GM12878 (cell line): ENCODE data around the gene DLG2. TPM values are rescaled to one million over a fixed set of nuclear protein-coding genes. Genes with fewer than 3 reads are reported as not detected.

Experiments used
- EP300 ChIP-seq, 2 experiments: fragments of 150-350 bp in 1 of 2; IDR thresholded peaks; 2 replicates each; pipeline ENCODE4 v1.6.1; 2011 to 2012; ENCODE audit warnings: low read depth in 2 of 2, low read length in 2 of 2, borderline replicate concordance in 1 of 2, improper control_type of control experiment in 1 of 2, inconsistent platforms in 1 of 2; ENCODE audit not compliant: control insufficient read depth in 1 of 2
- ETV6 ChIP-seq, 2 experiments: fragments of 450-650 bp in 1 of 2; IDR thresholded peaks in 1 of 2; conservative IDR thresholded peaks in 1 of 2; 2 replicates each; pipeline ENCODE4 v1.6.1; 2014; ENCODE audit warnings: antibody characterized with exemption in 1 of 2, borderline replicate concordance in 1 of 2, low read depth in 1 of 2, mild to moderate bottlenecking in 1 of 2, moderate library complexity in 1 of 2
- RAD51 ChIP-seq: fragments of 450-650 bp; IDR thresholded peaks from 2 replicates; pipeline ENCODE4 v1.6.1; 2016; ENCODE audit warnings: moderate library complexity, mild to moderate bottlenecking, inconsistent platforms
- YY1 ChIP-seq: IDR thresholded peaks from 2 replicates; pipeline ENCODE4 v1.6.1; 2011; ENCODE audit warnings: low read depth, mild to moderate bottlenecking, low read length
- ZNF217 ChIP-seq: fragments of 450-650 bp; IDR thresholded peaks from 2 replicates; pipeline ENCODE4 v1.6.1; 2017; ENCODE audit warnings: antibody characterized with exemption, mild to moderate bottlenecking
- polyA plus RNA-seq, 11 experiments: library from polyadenylated mRNA; depleted of rRNA in 4 of 11; unstranded in 6 of 11; stranded (reverse) in 5 of 11; fragments of >200 nt; fragmentation: Nextera tagmentation in 4 of 11; fragmentation: Illumina TruSeq in 1 of 11; extraction: Ambion mirVana in 4 of 11; extraction: Trizol in 1 of 11; gene quantifications; 1 replicate in 1 of 11; 2 replicates in 10 of 11; pipeline versions ENCODE4 v1.2.1 to v1.2.3, GENCODE V29; 2011 to 2016; ENCODE audit warnings: inconsistent platforms in 2 of 11, missing spikeins in 2 of 11, low read depth in 1 of 11
- total RNA-seq, 4 experiments: library from RNA; depleted of rRNA in 3 of 4; stranded (reverse); fragments of >200 nt in 3 of 4; fragmentation: Illumina TruSeq in 1 of 4; extraction: Trizol in 1 of 4; gene quantifications; 2 replicates each; pipeline versions ENCODE4 v1.2.1 to v1.2.3, GENCODE V29; 2013 to 2021
- TF ChIP-seq, protein P1 (sequence below): IDR thresholded peaks from 2 replicates; pipeline ENCODE4 v1.6.1; 2012; ENCODE audit warnings: improper control_type of control experiment, low read depth, low read length; ENCODE audit not compliant: insufficient replicate concordance
- TF ChIP-seq, protein P2 (sequence below): fragments of 450-650 bp; IDR thresholded peaks from 2 replicates; pipeline ENCODE4 v1.6.1; 2017; ENCODE audit warnings: mild to moderate bottlenecking
- TF ChIP-seq, protein P3 (sequence below): IDR thresholded peaks from 2 replicates; pipeline ENCODE4 v1.6.1; 2012; ENCODE audit warnings: low read depth, low read length, improper control_type of control experiment
- TF ChIP-seq, protein P4 (sequence below): IDR thresholded peaks from 2 replicates; pipeline ENCODE4 v1.6.1; 2012; ENCODE audit warnings: low read depth, low read length, improper control_type of control experiment

DLG2 gene
- total and polyA plus RNA-seq, 10 of the 15 experiments (the other 5 are each of a cell fraction or from before 2014, with no cell fraction given), result 0.09 to 0.98 (median 0.35) TPM

DNA sequence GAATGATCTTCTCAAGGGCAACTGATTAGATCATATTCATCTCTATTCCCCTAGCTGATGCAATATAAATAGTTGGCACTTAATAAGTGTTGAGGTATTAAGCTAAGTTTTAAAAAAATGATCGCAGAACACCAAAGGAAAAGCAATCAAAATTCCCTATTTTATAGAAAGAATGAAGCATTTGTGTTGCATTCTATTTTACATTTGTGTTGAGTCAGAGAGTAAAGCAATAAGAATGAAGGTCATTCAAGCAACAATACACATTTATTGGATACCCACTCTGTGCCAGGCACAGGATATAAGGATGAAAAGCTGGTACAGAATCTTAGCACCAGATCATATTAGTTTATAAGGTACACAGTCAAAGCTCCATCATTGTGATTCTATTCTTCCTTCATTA lies 1654.6 kb downstream of the DLG2 start (continued):
- TF ChIP-seq, protein P1, sequence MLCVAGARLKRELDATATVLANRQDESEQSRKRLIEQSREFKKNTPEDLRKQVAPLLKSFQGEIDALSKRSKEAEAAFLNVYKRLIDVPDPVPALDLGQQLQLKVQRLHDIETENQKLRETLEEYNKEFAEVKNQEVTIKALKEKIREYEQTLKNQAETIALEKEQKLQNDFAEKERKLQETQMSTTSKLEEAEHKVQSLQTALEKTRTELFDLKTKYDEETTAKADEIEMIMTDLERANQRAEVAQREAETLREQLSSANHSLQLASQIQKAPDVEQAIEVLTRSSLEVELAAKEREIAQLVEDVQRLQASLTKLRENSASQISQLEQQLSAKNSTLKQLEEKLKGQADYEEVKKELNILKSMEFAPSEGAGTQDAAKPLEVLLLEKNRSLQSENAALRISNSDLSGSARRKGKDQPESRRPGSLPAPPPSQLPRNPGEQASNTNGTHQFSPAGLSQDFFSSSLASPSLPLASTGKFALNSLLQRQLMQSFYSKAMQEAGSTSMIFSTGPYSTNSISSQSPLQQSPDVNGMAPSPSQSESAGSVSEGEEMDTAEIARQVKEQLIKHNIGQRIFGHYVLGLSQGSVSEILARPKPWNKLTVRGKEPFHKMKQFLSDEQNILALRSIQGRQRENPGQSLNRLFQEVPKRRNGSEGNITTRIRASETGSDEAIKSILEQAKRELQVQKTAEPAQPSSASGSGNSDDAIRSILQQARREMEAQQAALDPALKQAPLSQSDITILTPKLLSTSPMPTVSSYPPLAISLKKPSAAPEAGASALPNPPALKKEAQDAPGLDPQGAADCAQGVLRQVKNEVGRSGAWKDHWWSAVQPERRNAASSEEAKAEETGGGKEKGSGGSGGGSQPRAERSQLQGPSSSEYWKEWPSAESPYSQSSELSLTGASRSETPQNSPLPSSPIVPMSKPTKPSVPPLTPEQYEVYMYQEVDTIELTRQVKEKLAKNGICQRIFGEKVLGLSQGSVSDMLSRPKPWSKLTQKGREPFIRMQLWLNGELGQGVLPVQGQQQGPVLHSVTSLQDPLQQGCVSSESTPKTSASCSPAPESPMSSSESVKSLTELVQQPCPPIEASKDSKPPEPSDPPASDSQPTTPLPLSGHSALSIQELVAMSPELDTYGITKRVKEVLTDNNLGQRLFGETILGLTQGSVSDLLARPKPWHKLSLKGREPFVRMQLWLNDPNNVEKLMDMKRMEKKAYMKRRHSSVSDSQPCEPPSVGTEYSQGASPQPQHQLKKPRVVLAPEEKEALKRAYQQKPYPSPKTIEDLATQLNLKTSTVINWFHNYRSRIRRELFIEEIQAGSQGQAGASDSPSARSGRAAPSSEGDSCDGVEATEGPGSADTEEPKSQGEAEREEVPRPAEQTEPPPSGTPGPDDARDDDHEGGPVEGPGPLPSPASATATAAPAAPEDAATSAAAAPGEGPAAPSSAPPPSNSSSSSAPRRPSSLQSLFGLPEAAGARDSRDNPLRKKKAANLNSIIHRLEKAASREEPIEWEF, result no peak
- TF ChIP-seq ZNF217 (no peak), EP300 (IDR thresholded peaks at IDR 0.05; ENCODE audit: borderline replicate concordance in 1 of 2, control insufficient read depth in 1 of 2, low read depth in 2 of 2, low read length in 2 of 2) (no peak), YY1 (no peak), ETV6 (conservative IDR thresholded peaks at IDR 0.05 in 1 of 2, IDR thresholded peaks at IDR 0.05 in 1 of 2; ENCODE audit: borderline replicate concordance in 1 of 2, low read depth in 1 of 2) (no peak), RAD51 (no peak)
- TF ChIP-seq, protein P2, sequence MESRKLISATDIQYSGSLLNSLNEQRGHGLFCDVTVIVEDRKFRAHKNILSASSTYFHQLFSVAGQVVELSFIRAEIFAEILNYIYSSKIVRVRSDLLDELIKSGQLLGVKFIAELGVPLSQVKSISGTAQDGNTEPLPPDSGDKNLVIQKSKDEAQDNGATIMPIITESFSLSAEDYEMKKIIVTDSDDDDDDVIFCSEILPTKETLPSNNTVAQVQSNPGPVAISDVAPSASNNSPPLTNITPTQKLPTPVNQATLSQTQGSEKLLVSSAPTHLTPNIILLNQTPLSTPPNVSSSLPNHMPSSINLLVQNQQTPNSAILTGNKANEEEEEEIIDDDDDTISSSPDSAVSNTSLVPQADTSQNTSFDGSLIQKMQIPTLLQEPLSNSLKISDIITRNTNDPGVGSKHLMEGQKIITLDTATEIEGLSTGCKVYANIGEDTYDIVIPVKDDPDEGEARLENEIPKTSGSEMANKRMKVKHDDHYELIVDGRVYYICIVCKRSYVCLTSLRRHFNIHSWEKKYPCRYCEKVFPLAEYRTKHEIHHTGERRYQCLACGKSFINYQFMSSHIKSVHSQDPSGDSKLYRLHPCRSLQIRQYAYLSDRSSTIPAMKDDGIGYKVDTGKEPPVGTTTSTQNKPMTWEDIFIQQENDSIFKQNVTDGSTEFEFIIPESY, result no peak
- TF ChIP-seq, protein P3, sequence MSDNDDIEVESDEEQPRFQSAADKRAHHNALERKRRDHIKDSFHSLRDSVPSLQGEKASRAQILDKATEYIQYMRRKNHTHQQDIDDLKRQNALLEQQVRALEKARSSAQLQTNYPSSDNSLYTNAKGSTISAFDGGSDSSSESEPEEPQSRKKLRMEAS, result no peak
- TF ChIP-seq, protein P4, sequence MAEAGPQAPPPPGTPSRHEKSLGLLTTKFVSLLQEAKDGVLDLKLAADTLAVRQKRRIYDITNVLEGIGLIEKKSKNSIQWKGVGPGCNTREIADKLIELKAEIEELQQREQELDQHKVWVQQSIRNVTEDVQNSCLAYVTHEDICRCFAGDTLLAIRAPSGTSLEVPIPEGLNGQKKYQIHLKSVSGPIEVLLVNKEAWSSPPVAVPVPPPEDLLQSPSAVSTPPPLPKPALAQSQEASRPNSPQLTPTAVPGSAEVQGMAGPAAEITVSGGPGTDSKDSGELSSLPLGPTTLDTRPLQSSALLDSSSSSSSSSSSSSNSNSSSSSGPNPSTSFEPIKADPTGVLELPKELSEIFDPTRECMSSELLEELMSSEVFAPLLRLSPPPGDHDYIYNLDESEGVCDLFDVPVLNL, result no peak
- TF ChIP-seq, all 136 proteins: peak for 0
